GM18511 (cell line): ENCODE results near the gene APCDD1L.

Experiments used
- ATAC-seq: cut with Tn5 transposase; IDR thresholded peaks from one replicate; pipeline ENCODE4 v1.9.1; 2021; ENCODE audit warnings: mild to moderate bottlenecking, moderate library complexity; ENCODE audit not compliant: unreplicated experiment

Gene APCDD1L

DNA sequence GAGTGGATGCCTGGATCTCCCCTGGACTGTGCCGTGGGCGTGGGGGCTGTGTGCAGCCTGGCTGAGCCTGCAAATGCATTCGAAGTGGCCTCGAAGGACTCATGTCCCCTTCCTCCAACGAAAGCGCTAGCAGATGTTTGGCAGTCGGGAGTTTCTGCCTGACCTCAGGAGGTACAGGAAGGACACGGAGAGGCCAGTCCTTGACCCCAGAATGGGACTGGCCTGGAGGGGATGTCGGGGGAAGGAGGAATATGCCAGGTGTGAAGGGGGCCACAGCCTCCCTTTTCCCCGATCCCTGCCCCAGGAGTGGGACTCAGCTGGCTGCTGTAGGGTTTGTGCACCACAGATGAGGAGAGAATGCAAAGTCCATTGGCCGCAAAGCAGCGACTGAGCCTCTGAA, 45.6 kb downstream of the APCDD1L start:
- ATAC-seq = no peak

DNA sequence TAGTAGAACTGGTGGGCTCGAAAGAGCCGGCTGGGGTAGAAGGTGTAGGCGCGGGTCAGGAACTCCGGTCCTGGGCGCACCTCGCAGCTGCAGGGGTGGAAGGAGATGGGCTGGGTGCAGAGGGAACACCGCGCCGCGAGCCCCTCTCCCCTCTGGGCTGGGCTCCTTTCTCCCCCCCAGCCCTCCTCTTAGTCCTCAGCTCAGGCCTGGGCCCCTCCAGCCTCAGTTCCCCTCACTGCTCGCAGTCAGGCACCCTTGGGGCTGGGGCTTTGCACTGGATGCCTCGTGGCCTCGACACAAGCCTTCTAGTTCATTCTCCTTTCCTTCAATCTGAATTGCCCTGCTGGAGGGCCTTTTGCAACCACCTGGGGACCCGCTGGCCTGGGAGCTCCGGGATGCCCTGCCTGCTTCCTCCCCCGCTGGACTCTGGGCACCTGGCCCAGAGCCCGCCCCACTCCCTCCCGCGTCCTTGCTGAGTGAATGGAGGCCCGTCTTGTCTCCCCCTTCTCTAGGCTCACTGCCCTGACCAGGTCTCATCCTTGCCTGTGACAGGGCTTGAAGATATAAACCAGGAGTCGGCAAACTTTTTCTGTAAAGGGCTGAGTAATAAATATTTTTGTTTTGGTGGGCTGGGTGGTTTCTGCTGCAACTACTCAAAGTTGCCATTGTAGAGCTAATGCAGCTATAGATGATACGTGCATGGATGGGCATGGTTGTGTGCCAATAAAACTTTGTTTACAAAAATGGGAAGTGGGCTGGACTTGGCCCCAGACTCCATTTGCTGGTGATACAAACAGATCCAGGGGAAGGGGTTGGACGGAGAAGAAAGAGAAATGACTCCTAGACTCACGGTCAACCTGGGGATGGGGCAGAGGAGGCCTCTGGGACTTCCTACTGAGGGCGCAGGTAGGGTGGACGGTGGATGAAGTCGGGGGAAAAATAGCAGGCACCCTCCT, 47.3 kb downstream of the APCDD1L start:
- ATAC-seq = no peak

DNA sequence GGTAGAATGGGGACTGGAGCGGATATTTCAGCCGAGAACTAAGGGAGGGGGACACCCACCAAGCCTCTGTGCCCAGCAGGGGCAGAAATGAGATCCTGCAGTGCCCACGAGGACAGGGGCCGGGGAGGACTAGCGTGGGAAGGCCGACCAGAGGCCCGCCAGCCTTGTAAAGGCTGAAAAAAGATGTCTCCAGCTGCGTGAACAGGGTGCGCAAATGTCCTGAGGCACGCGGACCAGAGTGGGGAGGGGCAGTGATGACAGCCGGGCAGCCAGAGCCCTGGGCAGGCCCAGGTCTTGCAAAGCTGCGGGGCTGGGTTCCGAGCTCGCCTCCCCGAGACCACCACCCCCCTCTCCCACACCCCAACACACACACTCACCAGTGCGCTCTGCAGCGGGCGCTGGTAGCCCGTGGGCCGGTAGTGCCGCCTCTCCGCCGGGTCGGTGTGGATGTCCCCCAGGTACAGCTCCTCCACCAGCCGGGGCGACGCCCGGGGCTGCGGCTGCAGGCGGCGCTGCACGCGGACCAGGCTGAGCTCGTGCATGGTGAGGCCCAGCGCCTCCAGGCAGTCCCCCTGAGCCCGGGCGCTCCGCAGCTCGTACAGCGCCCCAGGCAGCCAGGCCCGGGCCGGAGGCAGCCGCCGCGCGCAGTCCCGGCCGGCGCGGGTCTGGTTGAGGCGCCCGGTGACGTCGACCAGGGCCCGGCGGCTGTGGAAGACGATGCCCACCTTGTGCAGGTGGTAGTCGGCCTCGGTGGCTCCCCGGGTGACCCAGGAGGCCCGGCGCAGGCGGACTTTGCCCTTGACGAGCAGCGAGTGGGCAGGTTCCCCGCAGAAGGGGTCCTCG, 48.2 kb downstream of the APCDD1L start:
- no peak for ATAC-seq

DNA sequence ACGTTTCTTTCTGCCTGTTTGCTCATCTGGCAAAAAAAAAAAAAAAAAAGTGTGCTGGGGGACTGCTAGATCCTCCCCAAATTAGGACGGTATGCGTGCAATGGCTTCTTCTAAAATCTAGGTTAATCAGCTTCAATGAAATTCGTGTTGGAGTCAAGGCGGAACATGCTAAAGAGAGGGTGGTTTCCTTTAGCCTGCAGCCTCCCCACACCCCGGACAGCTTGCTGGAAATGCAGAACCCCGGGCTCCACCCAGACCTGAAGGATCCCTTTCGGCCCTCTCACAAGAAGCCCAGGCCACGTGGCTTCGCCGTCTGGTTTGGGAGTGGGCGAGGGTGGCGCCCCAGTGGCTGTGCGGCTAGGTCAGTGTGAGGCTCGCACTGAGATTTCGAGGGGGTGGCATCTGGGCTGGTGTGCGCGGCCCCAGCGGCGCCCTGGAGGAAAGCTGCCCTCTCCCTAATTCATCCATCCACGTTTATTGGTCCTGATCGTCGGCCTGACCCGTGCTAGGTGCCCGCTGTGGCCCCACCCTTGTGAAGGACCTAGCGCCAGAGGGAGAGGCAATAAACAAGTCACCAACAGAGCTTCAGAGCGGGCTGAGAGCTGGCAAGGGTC, 49.0 kb downstream of the APCDD1L start:
- ATAC-seq = no peak

DNA sequence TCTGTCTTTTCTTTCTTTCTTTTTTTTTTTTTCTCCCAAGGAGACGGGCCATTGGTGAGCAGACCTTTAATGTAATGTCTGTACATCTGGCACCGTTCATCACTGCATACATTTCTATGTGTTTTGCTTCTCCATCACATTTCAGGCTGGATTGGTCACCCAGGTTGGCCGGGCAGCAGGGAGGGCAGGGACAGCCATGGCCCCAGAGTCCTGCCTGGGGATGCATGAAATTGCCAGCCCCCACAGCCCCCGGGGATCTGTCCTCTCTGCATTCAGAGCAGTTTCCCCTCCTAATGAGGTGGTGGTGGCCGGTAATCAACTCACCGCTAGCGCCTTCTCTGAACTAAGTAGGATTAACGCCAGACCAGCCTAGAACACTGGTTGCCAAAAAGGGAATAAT, 50.4 kb downstream of the APCDD1L start:
- no peak for ATAC-seq

DNA sequence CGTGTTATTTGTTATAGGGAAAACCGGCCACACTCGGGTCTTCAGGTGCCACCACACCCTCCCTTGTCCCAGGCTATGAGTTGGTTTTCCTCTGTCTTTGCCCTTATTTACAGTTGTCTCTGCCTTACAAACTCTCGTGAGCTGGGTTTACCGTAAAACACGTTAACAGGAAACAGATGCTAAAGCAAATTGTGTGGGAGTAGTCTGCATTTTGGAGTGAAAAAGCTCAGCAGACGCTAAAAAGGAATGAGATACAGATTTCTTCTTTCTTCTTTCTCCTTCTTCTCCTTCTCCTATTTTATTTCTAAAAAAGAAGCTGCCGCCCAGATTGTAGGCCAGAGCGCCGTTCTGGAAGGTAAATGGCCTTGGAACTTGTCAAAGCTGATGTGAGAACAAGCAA, 51.9 kb downstream of the APCDD1L start:
- ATAC-seq = no peak

DNA sequence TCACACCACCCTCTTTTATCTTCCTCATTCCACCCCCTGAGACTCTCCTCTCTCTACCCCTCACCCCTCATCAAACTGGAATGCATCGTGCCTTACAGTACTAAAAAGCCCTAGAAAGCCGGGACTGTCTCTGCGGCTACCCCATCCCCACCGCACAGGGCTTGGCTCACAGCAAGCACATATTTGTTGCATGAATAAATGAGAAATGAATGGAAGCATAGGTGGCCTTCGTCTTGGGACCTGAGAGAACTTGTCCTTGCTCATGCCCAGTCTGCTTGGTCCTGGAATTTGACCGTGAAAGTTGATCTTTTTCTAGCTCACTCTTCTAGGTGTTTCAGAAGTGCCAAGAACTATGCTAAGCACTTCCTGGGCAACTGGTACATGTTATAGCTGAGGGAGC, 53.3 kb downstream of the APCDD1L start:
- no peak for ATAC-seq

DNA sequence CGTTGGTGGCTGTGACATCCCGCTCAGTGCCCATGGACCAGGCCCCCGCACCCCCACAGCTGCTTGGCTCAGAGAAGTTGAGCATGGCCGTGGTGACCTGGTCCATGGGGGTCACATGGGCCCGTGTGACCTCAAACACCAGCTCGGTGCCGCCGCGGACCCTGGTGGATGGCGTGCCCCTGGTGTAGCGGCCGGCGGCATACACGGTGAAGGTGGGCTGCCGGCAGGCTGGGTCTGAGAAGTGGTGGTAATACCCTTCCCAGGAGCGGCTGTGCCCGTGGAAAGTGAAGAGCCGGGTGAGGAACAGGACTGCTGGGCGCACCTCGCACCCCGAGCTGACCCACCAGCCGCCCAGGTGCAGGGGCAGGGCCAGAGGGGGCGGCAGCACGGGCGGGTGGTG, 54.1 kb downstream of the APCDD1L start:
- no peak for ATAC-seq

DNA sequence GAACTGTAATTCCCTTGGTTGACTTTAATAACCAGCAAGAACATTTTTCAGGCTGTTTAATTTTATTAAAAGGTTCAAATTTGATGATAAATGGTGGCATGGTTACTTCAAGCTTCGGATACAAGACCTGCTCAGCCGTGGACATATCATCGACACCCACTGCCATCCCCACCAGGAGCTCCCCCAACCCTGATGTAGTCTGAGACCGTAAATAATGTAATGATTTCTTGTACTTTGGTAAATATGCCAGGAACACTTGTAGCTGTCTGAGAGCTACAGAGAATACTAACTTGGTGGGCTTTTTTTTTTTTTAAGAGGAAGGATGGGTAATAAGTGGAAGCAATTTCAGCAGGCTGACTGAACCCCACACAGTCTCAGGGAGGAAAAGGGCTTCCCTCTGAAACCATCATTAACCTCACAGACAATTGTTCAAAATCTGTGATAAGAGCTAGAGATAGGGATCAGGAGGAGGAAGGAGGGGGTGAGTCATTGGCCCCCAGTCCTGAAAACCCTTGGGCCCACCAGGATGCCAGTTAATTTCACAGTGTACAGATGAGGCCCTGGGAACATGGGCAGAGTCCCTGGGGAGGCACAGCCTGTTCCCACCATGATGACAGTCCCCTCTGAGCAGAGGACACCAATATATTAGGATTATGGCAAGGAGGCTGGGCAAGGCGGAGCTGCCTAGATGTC, 56.0 kb downstream of the APCDD1L start:
- peak; percentile 39 for ATAC-seq

DNA sequence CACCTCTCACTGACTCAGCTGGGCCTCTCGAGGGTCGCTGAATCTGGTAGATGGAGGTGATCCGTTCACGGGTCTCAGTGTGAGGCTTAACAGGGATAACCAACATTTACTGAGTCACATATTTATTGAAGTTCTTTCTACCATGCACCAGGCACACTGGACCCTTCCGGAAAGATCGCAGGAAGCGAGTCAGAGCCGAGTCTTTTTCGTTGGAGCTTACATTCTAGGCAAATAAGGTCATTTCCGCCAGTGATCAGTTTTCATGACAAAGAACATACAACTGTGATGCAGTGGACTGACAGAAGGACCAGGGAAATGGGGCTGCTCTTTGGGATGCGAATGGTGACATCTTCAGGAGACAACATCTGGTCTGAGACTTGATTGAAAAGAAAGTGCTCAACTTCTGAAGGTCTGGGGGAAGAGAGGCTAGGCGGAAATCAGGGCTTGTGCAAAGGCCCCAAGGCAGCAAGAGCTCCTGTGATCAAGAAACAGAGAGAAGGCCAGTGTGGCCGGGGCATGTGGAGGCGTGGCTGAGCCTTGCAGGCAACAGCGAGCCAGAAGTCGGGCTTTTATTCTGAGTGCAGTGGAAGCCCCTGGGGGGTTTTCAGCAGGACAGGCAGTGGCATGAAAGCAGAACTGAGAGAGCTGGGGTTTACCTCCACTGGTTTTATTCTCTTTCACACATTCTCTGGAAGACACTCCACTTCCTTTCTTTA, 56.7 kb downstream of the APCDD1L start:
- ATAC-seq = peak; percentile 98

DNA sequence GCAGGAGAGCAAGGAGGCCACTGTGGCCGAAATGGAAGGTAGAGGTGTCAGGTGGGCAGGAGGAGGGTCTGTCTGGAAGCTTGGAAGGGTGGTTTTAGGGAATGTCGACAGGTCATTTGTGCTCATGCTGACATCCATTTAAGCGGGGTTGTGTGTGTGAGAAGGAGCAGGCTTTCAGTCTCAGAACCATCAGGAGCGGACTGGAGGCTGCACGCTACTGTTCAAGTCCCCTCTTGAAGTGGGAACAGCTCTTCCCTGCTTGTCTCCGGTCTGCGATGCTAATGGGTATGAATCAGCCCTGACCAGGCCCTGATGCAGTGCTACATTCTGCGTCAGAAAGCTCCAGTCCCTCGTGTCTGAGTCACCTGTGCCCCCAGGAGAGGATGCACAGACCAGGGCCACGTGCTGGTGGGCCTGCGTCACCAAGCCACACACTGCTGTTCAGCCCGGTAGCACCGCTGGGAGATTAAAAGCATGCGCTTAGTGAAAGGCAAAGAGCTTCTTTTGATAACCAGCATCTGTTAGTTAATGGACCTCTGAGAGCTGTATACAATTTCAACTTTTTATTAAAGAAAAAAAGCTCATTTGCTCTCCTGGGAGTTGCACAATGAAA, 58.0 kb downstream of the APCDD1L start:
- no peak for ATAC-seq

DNA sequence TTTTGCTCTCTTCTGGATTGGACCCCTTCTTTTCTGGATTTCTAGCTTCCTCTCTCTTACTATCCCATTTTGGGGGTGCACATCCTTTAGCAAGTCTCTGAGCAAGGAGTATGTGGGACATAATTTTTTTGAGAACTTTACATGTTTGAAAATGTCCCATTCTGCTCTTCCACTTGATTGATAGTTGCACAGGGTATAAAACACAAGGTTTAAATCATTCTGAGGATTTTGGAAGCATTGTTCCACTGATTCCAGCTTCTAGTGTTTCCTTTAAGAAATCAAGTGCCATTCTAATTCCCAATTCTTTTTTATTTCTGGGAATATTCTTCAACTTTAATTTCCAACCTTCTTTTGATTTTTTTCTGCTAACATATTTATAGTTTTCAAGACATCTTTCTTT, 60.7 kb downstream of the APCDD1L start:
- ATAC-seq = no peak

DNA sequence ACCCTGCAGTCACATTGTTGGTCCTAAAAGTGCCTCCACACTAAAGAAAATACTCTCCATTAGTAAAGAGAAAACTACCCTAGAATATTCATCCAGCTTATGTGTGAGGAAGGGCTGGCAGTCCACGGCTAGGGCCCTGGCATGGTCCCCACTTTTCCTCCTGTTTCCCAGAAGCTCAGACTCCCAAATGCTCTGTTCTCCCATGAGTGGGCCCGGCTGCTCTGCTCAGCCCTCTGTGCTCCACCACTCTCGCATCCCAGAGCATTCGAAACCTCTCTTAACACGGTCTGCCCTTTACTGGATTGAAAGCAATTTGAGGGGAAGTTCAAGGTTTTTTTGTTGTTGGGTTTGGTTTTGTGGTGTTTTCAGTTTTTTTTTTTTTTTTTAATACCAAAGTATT, 61.8 kb downstream of the APCDD1L start:
- ATAC-seq = no peak

DNA sequence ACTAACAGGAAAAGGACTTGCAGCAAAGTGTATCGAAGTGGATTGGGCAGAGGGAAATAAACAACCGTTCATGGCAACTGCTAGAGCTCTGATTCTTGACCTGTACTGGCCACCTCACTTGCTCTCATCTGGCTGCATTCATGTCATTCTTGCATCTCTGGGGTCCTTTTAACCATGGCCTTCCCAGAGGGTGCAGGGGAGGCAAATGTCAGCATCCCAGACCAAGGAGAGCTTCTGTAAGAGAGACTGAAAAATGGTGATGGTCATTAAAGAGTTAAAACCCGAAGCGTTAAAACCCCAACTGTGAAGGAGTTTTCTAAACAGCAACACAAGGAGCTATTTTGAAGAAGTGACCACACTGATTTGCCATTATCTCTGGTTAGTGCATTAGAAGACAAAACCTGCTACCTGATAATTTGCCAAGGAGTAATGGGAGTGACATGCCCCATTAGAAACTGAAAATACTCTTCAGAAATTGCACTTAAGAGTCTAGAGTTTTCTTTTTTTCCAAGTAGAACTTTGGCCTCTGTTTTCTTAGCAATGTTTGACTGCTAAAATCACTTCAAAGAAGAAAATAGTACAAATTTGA, 62.4 kb downstream of the APCDD1L start:
- ATAC-seq = no peak

DNA sequence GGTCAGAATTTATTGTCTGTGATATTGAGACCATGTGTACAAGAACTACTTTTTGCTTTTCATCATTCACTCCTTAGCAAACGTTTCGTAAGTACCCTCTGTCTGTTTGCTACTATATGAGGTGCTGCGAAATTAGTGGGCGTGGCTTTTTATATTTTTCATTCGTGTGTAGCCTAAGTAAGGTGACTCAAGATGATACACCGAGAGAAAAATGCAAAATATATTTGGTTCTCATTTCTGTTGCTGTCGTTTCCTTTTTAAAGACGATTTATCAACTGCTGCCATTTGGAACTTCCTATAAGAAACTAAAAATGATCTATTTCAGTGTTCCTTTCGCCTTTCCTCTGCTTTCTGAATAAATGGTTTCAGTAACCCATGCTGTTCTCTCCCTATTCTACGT, 64.9 kb downstream of the APCDD1L start:
- peak; percentile 74 for ATAC-seq

DNA sequence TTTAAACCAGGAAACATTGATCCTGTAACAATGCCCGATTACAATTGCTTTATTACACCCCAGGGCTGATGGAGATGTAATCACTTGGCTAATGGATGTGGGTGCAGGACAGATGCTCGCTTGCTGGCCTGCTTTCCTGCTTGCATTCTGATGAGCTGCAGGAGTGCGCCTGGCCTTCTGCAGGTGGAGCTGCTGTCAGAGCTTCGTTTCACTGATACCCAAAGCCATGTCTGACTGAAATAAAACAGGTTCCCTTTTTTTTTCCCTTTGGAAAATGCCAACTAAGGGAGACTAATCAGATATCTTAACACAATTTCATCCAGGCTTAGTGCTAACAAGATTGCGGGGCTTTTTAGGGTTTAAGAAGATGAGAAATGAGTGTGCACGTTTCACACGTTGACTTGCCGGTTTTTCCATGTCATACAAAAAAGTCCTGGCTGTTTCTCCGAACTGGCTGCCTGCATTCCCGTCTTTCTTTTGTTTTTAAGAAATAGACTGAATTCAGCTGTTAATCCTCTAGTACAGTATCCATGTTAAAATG, 65.4 kb downstream of the APCDD1L start:
- no peak for ATAC-seq

DNA sequence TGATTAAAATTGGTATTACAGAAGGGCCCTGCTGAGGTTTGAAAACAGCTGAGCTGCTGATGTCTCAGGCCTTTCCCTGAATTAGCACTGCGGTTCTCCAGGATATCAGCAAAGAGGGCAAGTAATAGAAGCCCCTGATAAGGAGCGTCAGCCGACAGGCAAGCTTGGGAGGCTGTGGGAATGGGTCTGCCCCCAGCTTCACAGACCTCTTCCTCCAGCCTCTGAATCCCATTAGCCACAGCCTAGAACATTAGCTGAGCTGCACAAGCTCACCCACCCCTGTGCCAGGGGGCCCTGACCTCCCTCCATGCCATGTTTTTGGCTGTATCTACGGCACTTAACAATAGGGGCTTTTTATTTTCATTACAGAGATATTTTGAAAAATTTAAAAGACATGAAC, 66.2 kb downstream of the APCDD1L start:
- no peak for ATAC-seq

DNA sequence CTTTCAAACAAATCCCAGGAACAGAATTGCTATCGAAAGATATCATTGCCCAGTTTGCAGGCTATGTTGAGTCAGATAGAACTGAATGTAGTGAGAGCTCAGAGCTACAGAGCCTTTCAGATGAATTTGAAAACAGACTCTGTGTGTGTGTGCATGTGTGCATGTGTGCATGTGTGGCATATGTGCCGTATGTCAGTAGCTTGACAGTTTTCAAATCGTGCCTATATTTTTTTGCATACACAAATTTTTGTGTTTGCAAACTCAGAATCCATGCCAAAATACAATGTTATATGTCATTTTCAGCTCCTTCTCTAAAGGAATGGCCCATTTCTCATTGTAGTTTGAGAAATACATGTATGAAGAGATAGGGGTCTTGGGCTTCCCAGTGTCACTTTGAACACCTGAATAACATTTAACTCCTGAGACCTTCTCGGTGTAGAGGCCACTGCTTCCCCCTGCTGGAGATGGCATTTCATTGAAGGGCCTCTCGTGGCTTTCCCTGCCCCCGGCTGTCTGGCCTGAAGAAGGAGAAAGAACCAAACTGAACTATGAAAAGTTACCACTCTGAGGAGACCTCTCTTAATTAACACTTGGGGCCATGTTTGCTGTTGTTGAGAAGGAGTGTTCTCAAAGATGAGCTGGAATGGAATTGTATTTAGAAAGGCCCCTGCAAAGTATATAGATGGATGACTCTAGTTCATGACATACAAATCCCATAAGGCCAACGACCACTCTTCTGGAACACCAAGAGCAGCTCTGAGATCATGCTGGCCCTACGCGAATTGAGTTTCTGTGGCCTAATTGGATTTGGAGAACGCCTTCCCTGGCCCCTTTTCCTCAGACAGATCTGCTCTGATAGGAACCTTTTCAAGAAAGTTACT, 67.4 kb downstream of the APCDD1L start:
- peak; percentile 55 for ATAC-seq
